ENCODE measurements around the gene CREB3L2.

Gene CREB3L2

GRCh38 chr7:137948845-137949330 is 53.0 kb downstream of the CREB3L2 start:
- DNase-seq, result no peak

DNA sequence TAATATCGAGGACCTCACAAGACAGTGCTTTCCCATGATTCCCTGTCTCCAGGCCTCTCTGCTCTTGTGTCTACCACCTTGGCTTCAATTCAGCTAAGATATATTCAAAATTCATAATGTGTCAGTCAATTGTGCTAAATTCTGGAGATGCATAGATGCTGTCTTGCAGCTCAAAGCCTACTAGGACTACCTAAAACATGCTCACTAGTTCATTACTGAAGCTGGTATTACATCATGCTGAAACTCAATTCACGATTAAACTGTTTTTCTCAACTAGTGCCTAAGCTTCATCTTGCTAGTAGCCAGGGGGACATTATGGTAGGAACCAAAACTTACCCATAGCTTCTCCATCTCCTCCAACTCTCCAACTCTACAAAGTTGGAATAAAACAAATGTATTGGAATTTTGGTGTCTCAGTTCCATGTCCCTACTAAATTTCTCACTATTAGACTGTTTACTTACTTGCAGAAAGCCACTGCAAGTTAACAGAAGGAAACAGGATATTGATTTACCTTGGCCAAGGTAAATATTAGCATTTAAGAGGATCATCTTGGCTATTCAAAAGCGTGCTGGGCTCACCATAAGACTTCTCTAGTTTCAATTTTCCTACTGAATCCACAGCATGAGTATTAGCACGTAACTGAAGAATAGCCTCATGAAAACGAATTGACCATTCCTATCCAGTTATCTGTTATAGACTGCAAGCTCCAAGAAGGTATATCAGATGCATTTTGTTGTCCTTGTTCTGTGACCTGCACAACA is 53.6 kb downstream of the CREB3L2 start:
- DNase-seq, result no peak

DNA sequence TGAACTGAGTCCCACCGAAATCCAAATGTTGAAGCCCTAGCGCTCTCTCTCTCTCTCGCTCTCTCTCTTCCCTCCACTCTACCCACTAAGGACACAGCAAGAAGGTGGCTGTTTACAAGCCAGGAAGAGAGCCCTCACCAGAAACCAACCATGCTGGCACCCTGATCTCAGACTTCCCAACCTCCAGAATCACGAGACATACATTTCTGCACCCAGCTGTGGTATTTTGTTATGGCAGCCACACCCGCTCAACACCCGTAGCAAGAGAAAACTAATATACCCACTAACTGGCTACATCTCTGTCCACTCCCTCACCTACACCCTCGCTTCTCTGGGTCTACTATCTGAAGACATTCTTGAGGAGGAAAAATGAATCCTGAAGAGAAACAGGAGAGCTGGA is 54.8 kb downstream of the CREB3L2 start:
- no peak for DNase-seq

GRCh38 chr7:137946011-137946410 is 55.9 kb downstream of the CREB3L2 start:
- DNase-seq, result no peak

DNA sequence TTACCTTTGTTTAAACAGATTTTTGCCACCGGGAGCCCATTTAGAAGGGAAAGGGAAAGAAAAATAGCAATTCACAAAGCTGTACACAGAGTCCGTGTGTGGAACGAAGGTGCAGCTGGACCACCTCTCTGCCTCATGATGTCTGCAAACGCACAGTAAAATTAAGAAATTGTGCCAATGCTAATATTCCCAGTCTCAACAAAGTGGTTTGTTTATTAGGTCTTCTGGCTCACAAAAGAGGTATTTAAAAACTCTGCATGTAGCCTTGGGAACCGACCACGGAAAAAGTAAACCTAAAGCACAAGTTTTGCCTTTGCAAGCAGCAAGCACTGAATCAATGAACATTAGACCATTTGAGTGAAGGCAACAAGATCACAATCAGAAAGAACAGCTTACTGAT is 57.7 kb downstream of the CREB3L2 start:
- DNase-seq, result no peak

DNA sequence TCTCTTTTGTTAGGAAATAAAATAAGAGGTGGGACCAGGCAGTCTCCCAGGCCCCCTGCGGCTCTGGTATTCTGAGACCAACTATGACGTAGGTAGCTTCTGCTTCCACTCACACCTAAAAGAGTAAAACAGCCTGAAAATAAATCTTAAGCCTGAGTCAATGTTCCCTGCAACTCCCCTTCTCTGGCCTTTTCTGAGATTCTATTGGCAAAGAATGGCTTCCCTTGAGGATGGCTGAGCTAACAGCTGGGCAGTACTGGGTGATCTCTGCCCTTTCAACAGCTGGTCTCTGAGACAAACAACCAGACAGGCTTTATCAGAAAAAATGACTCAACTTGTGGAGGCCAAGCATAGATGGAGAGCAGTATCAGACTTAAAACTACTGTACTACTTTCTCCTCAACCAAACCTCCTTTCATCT is 58.7 kb downstream of the CREB3L2 start:
- no peak for DNase-seq

- no peak for DNase-seq
Measured at GRCh38 chr7:137942484-137943115, 59.3 kb downstream of the CREB3L2 start.

- no peak for DNase-seq
Measured at GRCh38 chr7:137940656-137941518, 61.0 kb downstream of the CREB3L2 start.

- DNase-seq, result no peak
Measured at GRCh38 chr7:137940218-137940617, 61.7 kb downstream of the CREB3L2 start.

- no peak for DNase-seq
Measured at GRCh38 chr7:137937202-137937560, 64.7 kb downstream of the CREB3L2 start.

DNA sequence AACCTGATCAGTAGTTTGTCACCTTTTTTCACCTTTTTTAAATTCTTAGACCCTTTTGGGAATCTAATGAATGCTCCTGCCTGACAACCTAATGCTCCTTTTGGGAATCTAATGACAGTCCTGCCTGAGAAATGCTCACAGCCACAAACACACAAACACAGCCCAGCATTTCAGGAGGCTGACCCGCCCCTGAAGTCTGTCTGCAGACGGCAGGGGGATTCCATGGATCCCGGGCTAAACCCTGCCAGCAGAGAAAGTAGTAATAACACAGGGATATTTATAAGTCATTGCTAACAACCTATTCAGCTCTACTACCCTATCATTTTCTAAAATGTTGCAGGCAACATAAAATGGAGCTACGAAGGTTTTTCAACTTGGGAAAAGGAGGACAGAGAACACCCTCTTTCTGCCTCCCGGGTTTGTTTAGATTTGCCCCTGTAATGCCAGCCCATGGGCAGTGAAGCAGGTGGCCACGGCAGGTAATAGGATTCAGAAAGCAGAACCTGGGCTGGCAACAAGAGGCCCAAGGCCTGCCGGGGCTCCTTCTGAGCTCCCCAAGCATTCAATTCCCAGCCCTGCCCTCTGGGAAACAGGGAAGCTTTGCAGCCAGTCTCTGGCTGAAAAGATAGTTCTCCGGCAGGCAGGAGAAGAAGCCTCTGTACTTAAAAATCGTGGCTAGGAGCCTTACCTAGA is 65.2 kb downstream of the CREB3L2 start:
- DNase-seq, result no peak

GRCh38 chr7:137935884-137936508 is 65.9 kb downstream of the CREB3L2 start:
- DNase-seq, result peak; percentile 36

DNA sequence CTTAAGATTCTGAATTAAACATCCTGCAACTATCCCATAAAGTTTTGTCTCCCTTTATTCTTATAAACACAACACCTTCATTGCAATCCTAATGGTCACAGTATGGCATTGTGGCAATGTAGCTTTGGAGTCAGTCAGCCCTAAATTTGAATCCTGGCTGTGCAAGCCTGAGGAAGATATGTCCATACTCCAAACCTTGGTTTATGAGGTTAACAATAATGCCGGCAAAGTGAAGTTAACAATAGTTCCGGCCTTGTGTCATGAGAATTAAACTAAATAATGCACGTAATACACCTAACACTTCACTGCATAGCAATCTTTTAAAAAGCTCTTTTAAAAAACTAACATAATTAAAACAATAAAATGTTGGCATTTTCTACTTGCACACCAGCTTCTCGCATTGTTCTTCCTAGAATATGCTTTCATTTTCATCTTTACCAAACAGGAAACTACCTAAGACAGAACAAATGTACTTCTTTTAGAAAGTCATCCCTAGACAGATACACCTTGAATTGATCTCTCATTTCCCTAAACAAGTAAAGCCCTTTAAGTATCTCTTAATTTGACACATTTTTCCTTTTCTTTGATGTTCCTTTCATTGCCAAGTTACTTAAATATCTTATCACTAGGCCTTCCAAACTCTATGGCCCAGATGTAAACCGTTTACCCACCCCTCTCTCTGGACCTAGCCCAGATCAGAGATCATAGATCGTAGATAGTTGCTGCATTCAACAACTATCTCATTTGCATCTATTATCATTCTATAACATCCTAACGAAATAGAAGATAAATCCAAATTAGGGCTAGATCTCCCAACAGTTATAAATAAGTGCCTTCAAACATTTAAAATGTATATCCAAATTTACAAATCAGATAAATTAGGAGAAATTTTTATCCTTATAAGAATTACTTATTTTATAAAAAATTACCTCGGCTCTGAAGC is 66.7 kb downstream of the CREB3L2 start:
- DNase-seq, result peak; percentile 52

- DNase-seq, result no peak
Measured at GRCh38 chr7:137934176-137934826, 67.6 kb downstream of the CREB3L2 start.

DNA sequence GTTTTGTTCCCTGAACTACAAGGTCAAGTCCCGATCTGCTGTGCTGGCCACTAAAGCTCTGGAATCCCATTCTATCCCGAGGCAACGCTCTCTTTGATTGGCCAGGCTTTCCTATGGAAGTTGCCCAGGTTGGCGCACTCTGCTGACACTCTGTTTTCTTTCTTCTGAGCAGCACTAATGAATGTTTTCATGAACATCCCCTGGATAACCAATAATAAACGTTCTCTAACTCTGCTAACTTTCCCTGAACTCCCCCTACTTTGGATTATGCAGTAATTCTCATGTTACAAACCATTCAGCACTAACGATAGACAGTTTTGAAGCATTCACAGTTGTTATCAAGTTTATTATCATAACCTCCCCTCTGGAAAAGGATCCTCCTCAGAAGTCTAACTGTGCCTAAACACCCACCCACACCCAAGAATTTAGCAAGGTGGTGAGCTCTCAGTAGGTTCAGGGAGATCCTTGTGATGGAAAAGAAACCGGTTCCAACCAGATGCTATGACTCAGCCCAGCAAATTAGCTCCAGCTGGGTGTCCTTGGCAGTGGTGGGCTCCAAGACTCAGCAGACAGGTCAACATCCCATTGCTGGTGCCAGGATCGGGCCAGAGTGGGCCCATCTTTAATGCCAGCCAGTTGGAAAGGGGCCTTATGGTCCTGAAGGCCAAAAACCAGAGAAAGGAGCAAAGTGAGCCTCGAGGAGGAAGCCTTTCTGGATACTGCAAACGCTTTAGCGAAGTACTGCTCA is 68.4 kb downstream of the CREB3L2 start:
- DNase-seq, result no peak

- no peak for DNase-seq
Measured at GRCh38 chr7:137932881-137933269, 69.0 kb downstream of the CREB3L2 start.

DNA sequence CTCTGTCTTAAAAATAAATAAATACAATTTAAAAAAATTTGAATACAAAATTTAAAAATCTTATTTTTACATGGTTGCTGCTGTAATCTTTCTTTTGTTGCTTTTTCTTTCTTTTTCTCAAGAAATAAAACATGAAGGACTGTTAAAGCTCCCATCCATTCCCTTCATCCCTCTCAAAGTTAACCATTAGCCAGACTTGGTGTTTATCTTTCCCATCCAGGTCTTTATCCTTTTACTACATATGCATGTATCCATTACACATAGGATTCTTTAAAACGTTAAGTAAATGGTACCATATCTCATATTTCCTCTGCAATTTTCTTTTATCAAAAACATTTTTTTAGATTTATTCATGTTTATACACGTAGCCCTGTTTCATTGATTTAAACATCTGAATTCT is 70.1 kb downstream of the CREB3L2 start:
- no peak for DNase-seq

DNA sequence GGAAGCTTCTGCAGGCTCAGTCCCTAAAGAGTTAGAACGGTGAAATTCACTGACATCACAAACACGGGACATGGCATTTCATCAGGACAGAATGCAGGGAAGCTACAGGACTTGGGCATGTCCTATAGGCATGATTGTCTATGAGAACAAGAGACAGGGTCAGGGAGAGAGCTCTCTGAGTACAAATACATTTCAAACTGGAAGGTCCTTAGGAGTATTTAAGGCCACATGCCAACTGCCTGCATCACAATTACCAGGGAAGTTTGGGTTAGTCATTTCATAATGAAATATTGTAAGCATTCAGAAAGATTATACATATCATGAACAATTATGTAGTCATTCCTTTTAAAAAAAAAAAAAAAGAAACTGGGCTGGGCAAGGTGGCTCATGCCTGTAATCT is 71.3 kb downstream of the CREB3L2 start:
- peak; percentile 16 for DNase-seq

- no peak for DNase-seq
Measured at GRCh38 chr7:137928626-137929025, 73.3 kb downstream of the CREB3L2 start.

- DNase-seq, result no peak
Measured at GRCh38 chr7:137927386-137927785, 74.5 kb downstream of the CREB3L2 start.

All from activated CD4-positive, alpha-beta T cell treated with anti-CD3 and anti-CD28 coated beads, Interleukin-10, Interleukin-2, amounts not matched to agents 100 ng/mL and 50 ng/mL, durations not matched to agents 16 hours and 8 hours (primary cell).